Muscle of arm (tissue), 12 donors: ENCODE measurements around the gene GJA3. TPM values are rescaled to one million over a fixed set of nuclear protein-coding genes. Genes with fewer than 3 reads are reported as not detected.

Experiments
- DNase-seq: peaks from one replicate; pipeline ENCODE4 v3.0.0-alpha.2; 2013
- polyA plus RNA-seq, 12 donors: library from polyadenylated mRNA; unstranded; fragments of 120-200 nt; gene quantifications; one replicate each; pipeline ENCODE4 v1.2.1, GENCODE V29; 2013; ENCODE audit not compliant: insufficient read length in 12 of 12

Gene GJA3
- polyA plus RNA-seq, 12 donors: 1.8 to 5.6 (median 3.7) TPM; not detected in 1

DNA sequence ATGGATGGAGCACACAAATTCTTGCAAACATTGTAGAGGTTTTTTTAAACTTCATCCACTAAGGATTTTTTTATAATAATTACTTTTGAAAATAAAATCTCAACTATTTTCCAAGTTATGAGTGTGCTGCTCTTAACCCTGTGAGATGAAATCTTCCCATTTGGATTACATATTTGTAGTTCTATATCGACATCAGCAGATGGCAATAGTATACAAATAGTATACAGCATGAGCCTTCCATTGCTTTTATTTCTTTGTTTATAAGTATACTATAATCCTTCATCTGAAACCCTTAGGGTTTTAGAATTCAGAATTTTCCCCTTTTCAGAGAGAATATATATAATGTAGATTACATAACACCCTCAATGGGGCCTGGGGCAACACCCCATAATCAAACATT is 70.5 kb downstream of the GJA3 start:
- DNase-seq: no peak

Other genes starting within 250 kb of the GJA3 start
- gene ZMYM2, start 202.3 kb downstream of the GJA3 start, polyA plus RNA-seq: 10 to 100 TPM in 11 of 12 donors, not detected in 1; 39.7 to 83.4 (median 65.5) TPM
- gene GJB2, start 31.9 kb upstream of the GJA3 start, polyA plus RNA-seq: 10 to 100 TPM in 1 of 12 donors, 1 to 10 TPM in 3, under 1 TPM in 6, not detected in 2; 0.54 to 22.2 (median 0.93) TPM
- gene GJB6, start 71.3 kb upstream of the GJA3 start, polyA plus RNA-seq: 10 to 100 TPM in 2 of 12 donors, 1 to 10 TPM in 1, under 1 TPM in 3, not detected in 6; 0.12 to 38.0 (median 3.9) TPM